B cell (primary cell): ENCODE measurements around the gene TP63. TPM values are rescaled to one million over a fixed set of nuclear protein-coding genes. Genes with fewer than 3 reads are reported as not detected.

Experiments
- ATAC-seq: fragments of 200-7000 bp; cut with Tn5 transposase; one replicate; pipeline ENCODE4 v1.10.0; 2021; ENCODE audit warnings: low read depth, mild to moderate bottlenecking, moderate number of reproducible peaks, moderate library complexity
- CTCF ChIA-PET: fragments of 350-600 bp; sonication (Branson Sonifier 250); formaldehyde crosslinking; loops from one replicate; lab custom pipeline; 2021; ENCODE audit warnings: antibody characterized with exemption, inconsistent platforms; lab: Charles Lee
- POLR2A ChIA-PET: fragments of 350-600 bp; sonication (Branson Sonifier 250); formaldehyde crosslinking; loops from one replicate; lab custom pipeline; 2021; ENCODE audit warnings: antibody characterized with exemption; lab: Charles Lee
- DNase-seq: peaks from one replicate; pipeline ENCODE4 v3.0.0; 2013
- H2AFZ ChIP-seq: 2 replicates; pipeline ENCODE4 v1.6.1; 2012; ENCODE audit warnings: mild to moderate bottlenecking, low read depth, low read length; ENCODE audit not compliant: insufficient read depth, poor library complexity, severe bottlenecking
- H3K27ac ChIP-seq, 2 donors: 1 replicate in 1 of 2; 2 replicates in 1 of 2; pipeline ENCODE4 v1.5.1; 2012 to 2013; ENCODE audit warnings: low read length in 2 of 2, mild to moderate bottlenecking in 2 of 2, moderate library complexity in 1 of 2
- H3K27me3 ChIP-seq, 4 experiments: fragments of 200-600 bp in 1 of 4; sonication (generic) in 1 of 4; replicated peaks in 1 of 4; 1 replicate in 2 of 4; 2 replicates in 2 of 4; pipeline versions ENCODE4 v1.6.1 to v1.7.0; 2013 to 2016; ENCODE audit warnings: low read length in 3 of 4, mild to moderate bottlenecking in 2 of 4, mixed read lengths in 1 of 4, moderate library complexity in 1 of 4; ENCODE audit not compliant: insufficient read depth in 4 of 4, control insufficient read depth in 3 of 4; ENCODE audit errors: control extremely low read depth in 1 of 4
- H3K36me3 ChIP-seq, 2 experiments: replicated peaks in 1 of 2; 1 replicate in 1 of 2; 2 replicates in 1 of 2; pipeline versions ENCODE4 v1.6.1 to v1.7.1; 2013; ENCODE audit warnings: low read length in 1 of 2; ENCODE audit not compliant: insufficient read depth in 2 of 2, control insufficient read depth in 1 of 2; ENCODE audit errors: control extremely low read depth in 1 of 2, extremely low read depth in 1 of 2
- H3K4me1 ChIP-seq, 2 donors: fragments of 200-600 bp in 1 of 2; sonication (generic) in 1 of 2; 1 replicate in 1 of 2; 2 replicates in 1 of 2; pipeline versions ENCODE4 v1.5.1 to v1.6.1; 2013 to 2017; ENCODE audit warnings: low read length in 2 of 2; ENCODE audit not compliant: control insufficient read depth in 2 of 2, insufficient read depth in 2 of 2
- H3K4me2 ChIP-seq: replicated peaks from 2 replicates; pipeline ENCODE3; 2012; ENCODE audit warnings: mild to moderate bottlenecking, low read depth, low read length; ENCODE audit not compliant: poor library complexity, severe bottlenecking
- H3K4me3 ChIP-seq, 5 experiments: fragments of 200-600 bp in 1 of 5; sonication (generic) in 1 of 5; 1 replicate in 3 of 5; 2 replicates in 2 of 5; pipeline versions ENCODE4 v1.5.1 to v1.7.0; 2011 to 2016; ENCODE audit warnings: low read length in 4 of 5, mild to moderate bottlenecking in 4 of 5, low read depth in 2 of 5, control low read depth in 1 of 5, moderate library complexity in 1 of 5; ENCODE audit not compliant: insufficient read depth in 1 of 5; ENCODE audit errors: control extremely low read depth in 1 of 5, extremely low read depth in 1 of 5
- H3K79me2 ChIP-seq: fragments of 200-600 bp; sonication (generic); one replicate; pipeline ENCODE4 v1.6.0; 2016; ENCODE audit warnings: low read length; ENCODE audit not compliant: control insufficient read depth, insufficient read depth
- H3K9ac ChIP-seq: fragments of 200-600 bp; sonication (generic); 2 replicates; pipeline ENCODE4 v1.6.1; 2017; ENCODE audit warnings: mild to moderate bottlenecking, low read length, moderate library complexity
- H3K9me3 ChIP-seq, 3 donors: one replicate each; pipeline versions ENCODE4 v1.6.1 to v1.7.1; 2013; ENCODE audit warnings: low read length in 2 of 3; ENCODE audit not compliant: control insufficient read depth in 2 of 3, insufficient read depth in 1 of 3; ENCODE audit errors: control extremely low read depth in 1 of 3
- H4K20me1 ChIP-seq: 2 replicates; pipeline ENCODE4 v1.6.0; 2012; ENCODE audit warnings: mild to moderate bottlenecking, low read length; ENCODE audit not compliant: insufficient read depth, control insufficient read depth, poor library complexity, severe bottlenecking
- H3K27ac Mint-ChIP-seq: one replicate; pipeline ENCODE4 v1.8.0; 2021; ENCODE audit warnings: mixed read lengths
- H3K27me3 Mint-ChIP-seq: one replicate; pipeline ENCODE4 v1.8.0; 2021; ENCODE audit warnings: mixed read lengths
- H3K4me1 Mint-ChIP-seq: one replicate; pipeline ENCODE4 v1.8.0; 2021; ENCODE audit warnings: mixed read lengths
- H3K4me3 Mint-ChIP-seq: one replicate; pipeline ENCODE4 v1.8.0; 2021; ENCODE audit warnings: mixed read lengths
- H3K9me3 Mint-ChIP-seq: one replicate; pipeline ENCODE4 v1.8.0; 2022; ENCODE audit warnings: mixed read lengths; ENCODE audit not compliant: insufficient read depth
- CTCF ChIP-seq: fragments of 200-600 bp; IDR thresholded peaks from one replicate; pipeline ENCODE4 v1.8.0; 2022; ENCODE audit warnings: antibody characterized with exemption, mild to moderate bottlenecking
- EZH2 ChIP-seq: IDR thresholded peaks from 2 replicates; pipeline ENCODE4 v1.6.1; 2012; ENCODE audit warnings: borderline replicate concordance, low read depth, mild to moderate bottlenecking, moderate library complexity, low read length; ENCODE audit not compliant: insufficient read depth, poor library complexity, severe bottlenecking
- WGBS: methylation state at CpG from one replicate; pipeline ENCODE4 v1.1.5; 2013; ENCODE audit warnings: missing lambda C conversion rate; ENCODE audit not compliant: insufficient coverage; 5-methylcytosine and 5-hydroxymethylcytosine counted together
- intact Hi-C: fragments of 100-400 bp; cut with micrococcal nuclease; formaldehyde crosslinking; loops from one replicate; pipeline ENCODE4 v1.10.0; 2022
- polyA plus RNA-seq: library from polyadenylated mRNA; depleted of rRNA; stranded (reverse); fragments of >200 nt; gene quantifications from 2 replicates; pipeline ENCODE4 v1.2.3, GENCODE V29; 2012
- total RNA-seq, 2 donors: library from RNA; stranded (reverse); fragments of 120-200 nt in 1 of 2; gene quantifications; 1 replicate in 1 of 2; 2 replicates in 1 of 2; pipeline versions ENCODE4 v1.2.3 to v1.2.4, GENCODE V29; 2013 to 2022

The TP63 gene
- total and polyA plus RNA-seq, 2 donors (not counting 1 experiment from before 2014, with no cell fraction given) = 1.2 to 2.0 TPM

GRCh38 chr3:189896533-189896932 lies 265.3 kb downstream of the TP63 start:
- 86% methylated on average over 1 of the region's 3 CpGs for WGBS
- intact Hi-C loops = no loop called here
- Histone ChIP-seq H2AFZ (no peak overlapping the region), H3K27me3 (no peaks in the 10 kb centered on the region), H4K20me1 (no peaks in the 10 kb centered on the region), H3K36me3 (no peaks in the 10 kb centered on the region), H3K9me3 (peaks cover 0 to 2% (median 0%) of the 10 kb centered on the region in 3 donors), H3K9ac (no peak overlapping the region), H3K4me1 (no peaks in the 10 kb centered on the region), H3K4me3 (no peak overlapping the region), H3K79me2 (no peaks in the 10 kb centered on the region), H3K4me2 (no peak overlapping the region), H3K27ac (no peak overlapping the region)
- no peak for DNase-seq
- TF ChIP-seq CTCF (no peak), EZH2 (no peak)
- CTCF ChIA-PET = no interaction called here
- POLR2A ChIA-PET = no interaction called here
- Mint-ChIP-seq H3K4me1 (no peaks in the 10 kb centered on the region), H3K9me3 (no peaks in the 10 kb centered on the region), H3K27me3 (no peaks in the 10 kb centered on the region), H3K4me3 (no peak overlapping the region), H3K27ac (no peak overlapping the region)
- ATAC-seq = no peak

- Mint-ChIP-seq H3K4me1 (no peaks in the 10 kb centered on the region), H3K4me3 (no peak overlapping the region), H3K9me3 (no peaks in the 10 kb centered on the region), H3K27me3 (no peaks in the 10 kb centered on the region), H3K27ac (no peak overlapping the region)
- WGBS = no CpG with 5 or more reads among the region's 2 CpGs
- Histone ChIP-seq H3K4me3 (no peak overlapping the region), H3K36me3 (no peaks in the 10 kb centered on the region), H3K4me2 (no peak overlapping the region), H3K9me3 (peaks cover 0 to 2% (median 0%) of the 10 kb centered on the region in 3 donors), H2AFZ (no peak overlapping the region), H3K27me3 (no peaks in the 10 kb centered on the region), H3K79me2 (no peaks in the 10 kb centered on the region), H3K4me1 (no peaks in the 10 kb centered on the region), H3K27ac (no peak overlapping the region), H3K9ac (no peak overlapping the region), H4K20me1 (no peaks in the 10 kb centered on the region)
- DNase-seq = no peak
- intact Hi-C loops = no loop called here
- TF ChIP-seq CTCF (no peak), EZH2 (no peak)
- POLR2A ChIA-PET = no interaction called here
- ATAC-seq = no peak
- CTCF ChIA-PET = no interaction called here
Observed at GRCh38 chr3:189897406-189897805, 266.2 kb downstream of the TP63 start.
